K562 (cell line): ENCODE measurements around the gene GLB1L. TPM values are rescaled to one million over a fixed set of nuclear protein-coding genes. Genes with fewer than 3 reads are reported as not detected.

Experiments
- ATAC-seq: fragments of 200-7000 bp; cut with Tn5 transposase; 3 replicates; pipeline ENCODE4 v1.9.1; 2020; ENCODE audit warnings: moderate library complexity
- BruUV-seq: library from RNA; stranded (reverse); fragments of 400-500 nt; replicated peaks from 2 replicates; lab custom pipeline; 2021; lab: Mats Ljungman, UMichigan
- CTCF ChIA-PET: fragments of 300-600 bp; formaldehyde crosslinking; extraction: SDS; loops from one replicate; lab custom pipeline; 2021; ENCODE audit warnings: low intra/inter-chr PET ratio; lab: Yijun Ruan, JAX
- POLR2A ChIA-PET: fragments of 300-600, 350-650 bp; sonication (Branson Sonifier 250); formaldehyde crosslinking; extraction: SDS; loops from one replicate; lab custom pipeline; 2021; ENCODE audit warnings: antibody characterized with exemption, inconsistent platforms; lab: Yijun Ruan, JAX
- DNase-seq, 4 experiments: peaks; one replicate each; pipeline versions ENCODE4 v3.0.0 to v3.0.0-alpha.2; 2011 to 2018; ENCODE audit warnings: low spot score in 3 of 4, mixed read lengths in 3 of 4; ENCODE audit errors: extremely low read depth in 1 of 4
- FAIRE-seq: peaks from 2 replicates; lab custom pipeline; 2011; peaks lifted over from hg19 to GRCh38; lab: Jason Lieb, UNC
- H2AFZ ChIP-seq: 2 replicates; pipeline ENCODE4 v1.6.0; 2011; ENCODE audit warnings: low read depth, low read length, control low read depth, inconsistent platforms
- H3K27ac ChIP-seq: fragments of 200-600 bp; 3 replicates; pipeline ENCODE4 v1.8.0; 2011; ENCODE audit warnings: low read depth, mild to moderate bottlenecking, control low read depth, inconsistent platforms, low read length, moderate library complexity, mixed read lengths; ENCODE audit errors: extremely low read depth
- H3K27me3 ChIP-seq, 2 experiments: fragments of 300-600 bp in 1 of 2; 2 replicates in 1 of 2; 3 replicates in 1 of 2; pipeline versions ENCODE4 v1.6.0 to v1.8.0; 2011; ENCODE audit warnings: inconsistent platforms in 2 of 2, low read length in 2 of 2, mild to moderate bottlenecking in 1 of 2, mixed read lengths in 1 of 2, moderate library complexity in 1 of 2; ENCODE audit not compliant: control insufficient read depth in 2 of 2, insufficient read depth in 2 of 2
- H3K36me3 ChIP-seq: fragments of 300-600 bp; 3 replicates; pipeline ENCODE4 v1.8.0; 2011; ENCODE audit warnings: mild to moderate bottlenecking, low read length, inconsistent platforms; ENCODE audit not compliant: control insufficient read depth, insufficient read depth
- H3K4me1 ChIP-seq, 2 experiments: fragments of 200-600 bp in 1 of 2; replicated peaks in 1 of 2; 2 replicates in 1 of 2; 3 replicates in 1 of 2; pipeline versions ENCODE4 v1.5.1 to v1.8.0; 2011; ENCODE audit warnings: inconsistent platforms in 2 of 2, low read length in 2 of 2, mild to moderate bottlenecking in 1 of 2, mixed read lengths in 1 of 2, moderate library complexity in 1 of 2; ENCODE audit not compliant: control insufficient read depth in 2 of 2, insufficient read depth in 2 of 2
- H3K4me2 ChIP-seq: 2 replicates; pipeline ENCODE4 v1.6.1; 2011; ENCODE audit warnings: low read length, control low read depth, inconsistent platforms, mixed read lengths; ENCODE audit not compliant: insufficient read depth
- H3K4me3 ChIP-seq: fragments of 200-600 bp; sonication (generic), shearing (Covaris generic); 2 replicates; pipeline ENCODE4 v1.5.1; 2016; ENCODE audit warnings: control low read depth, inconsistent platforms
- H3K79me2 ChIP-seq: fragments of 200-600 bp; 3 replicates; pipeline ENCODE4 v1.8.0; 2011; ENCODE audit warnings: low read length, inconsistent platforms; ENCODE audit not compliant: control insufficient read depth, insufficient read depth
- H3K9ac ChIP-seq, 2 experiments: 2 replicates each; pipeline versions ENCODE4 v1.6.0 to v1.6.1; 2011; ENCODE audit warnings: low read depth in 2 of 2, low read length in 2 of 2, control low read depth in 1 of 2, inconsistent platforms in 1 of 2, mild to moderate bottlenecking in 1 of 2, mixed read lengths in 1 of 2; ENCODE audit not compliant: insufficient read depth in 1 of 2
- H3K9me1 ChIP-seq: one replicate; pipeline ENCODE4 v1.6.0; 2011; ENCODE audit warnings: inconsistent platforms, mild to moderate bottlenecking, low read length, moderate library complexity; ENCODE audit not compliant: control insufficient read depth, insufficient read depth
- H3K9me3 ChIP-seq: replicated peaks from 2 replicates; pipeline ENCODE4 v1.5.1; 2011; ENCODE audit warnings: low read depth, low read length, inconsistent platforms; ENCODE audit not compliant: control insufficient read depth, insufficient read depth
- H4K20me1 ChIP-seq: replicated peaks from 2 replicates; pipeline ENCODE4 v1.6.1; 2011; ENCODE audit warnings: low read length, inconsistent platforms, mixed read lengths; ENCODE audit not compliant: control insufficient read depth, insufficient read depth
- ARHGAP35 ChIP-seq: fragments of 450-650 bp; IDR thresholded peaks from 2 replicates; pipeline ENCODE4 v1.6.1; 2018; ENCODE audit not compliant: partially characterized antibody
- BRCA1 ChIP-seq, 2 experiments: fragments of 450-650 bp in 1 of 2; sonication (generic) in 1 of 2; formaldehyde crosslinking in 1 of 2; IDR thresholded peaks; 2 replicates each; pipeline versions ENCODE4 v1.5.0 to v1.6.1; 2017 to 2020; ENCODE audit warnings: mild to moderate bottlenecking in 1 of 2, missing genetic modification reagents in 1 of 2
- CBFA2T2 ChIP-seq: fragments of 450-650 bp; conservative IDR thresholded peaks from 2 replicates; pipeline ENCODE4 v1.6.1; 2017; ENCODE audit warnings: mild to moderate bottlenecking
- DACH1 ChIP-seq: fragments of 450-650 bp; IDR thresholded peaks from 2 replicates; pipeline ENCODE4 v1.6.1; 2018; ENCODE audit not compliant: partially characterized antibody
- ESRRA ChIP-seq: fragments of 450-650 bp; IDR thresholded peaks from 2 replicates; pipeline ENCODE4 v1.6.1; 2014; ENCODE audit warnings: low read depth, mild to moderate bottlenecking, moderate library complexity, borderline replicate concordance
- HES1 ChIP-seq: fragments of 450-650 bp; IDR thresholded peaks from 2 replicates; pipeline ENCODE4 v1.6.1; 2016; ENCODE audit warnings: low read depth, mild to moderate bottlenecking, moderate library complexity
- MBD2 ChIP-seq: sonication (generic); IDR thresholded peaks from 2 replicates; pipeline ENCODE4 v1.6.1; 2016; ENCODE audit warnings: low read depth, borderline replicate concordance
- NELFE ChIP-seq: IDR thresholded peaks from 2 replicates; pipeline ENCODE4 v1.6.1; 2011; ENCODE audit warnings: mild to moderate bottlenecking; ENCODE audit not compliant: insufficient read depth, insufficient read length
- NR2F6 ChIP-seq: fragments of 450-650 bp; formaldehyde crosslinking; IDR thresholded peaks from 2 replicates; pipeline ENCODE4 v1.4.0; 2020; ENCODE audit warnings: mild to moderate bottlenecking
- PRPF4 ChIP-seq: fragments of 200-400 bp; formaldehyde crosslinking; IDR thresholded peaks from one replicate; pipeline ENCODE4 v1.6.1; 2017; ENCODE audit warnings: low read length, low read depth, mild to moderate bottlenecking; ENCODE audit not compliant: insufficient read depth, poor library complexity, severe bottlenecking
- RBFOX2 ChIP-seq: fragments of 200-400 bp; formaldehyde crosslinking; IDR thresholded peaks from 2 replicates; pipeline ENCODE4 v1.6.1; 2017; ENCODE audit warnings: low read depth, mild to moderate bottlenecking, low read length, moderate library complexity
- RFX1 ChIP-seq: fragments of 450-650 bp; IDR thresholded peaks from 2 replicates; pipeline ENCODE4 v1.6.1; 2016; ENCODE audit warnings: mild to moderate bottlenecking, moderate library complexity
- SP1 ChIP-seq: sonication (generic); formaldehyde crosslinking; IDR thresholded peaks from 2 replicates; pipeline ENCODE4 v1.8.1; 2022; ENCODE audit warnings: mild to moderate bottlenecking, missing genetic modification reagents
- TAF9B ChIP-seq: fragments of 450-650 bp; IDR thresholded peaks from 2 replicates; pipeline ENCODE4 v1.6.1; 2018; ENCODE audit warnings: mild to moderate bottlenecking; ENCODE audit not compliant: partially characterized antibody
- TCFL5 ChIP-seq: fragments of 250-450 bp; sonication (Bioruptor Pico); conservative IDR thresholded peaks from 2 replicates; pipeline ENCODE4 v1.6.1; 2021; ENCODE audit warnings: mild to moderate bottlenecking, moderate library complexity, matching md5 sums
- ZNF140 ChIP-seq: fragments of 250-450 bp; sonication (Bioruptor Pico); IDR thresholded peaks from 2 replicates; pipeline ENCODE4 v1.8.0; 2021; ENCODE audit warnings: moderate library complexity, mild to moderate bottlenecking, inconsistent platforms
- WGBS: fragments of 100-300 bp; shearing (Covaris generic); methylation state at CpG from one replicate; pipeline ENCODE4 v1.1.6; 2016; ENCODE audit warnings: low coverage, mixed read lengths; ENCODE audit not compliant: insufficient coverage; ENCODE audit errors: missing lambda C conversion rate; 5-methylcytosine and 5-hydroxymethylcytosine counted together
- in situ Hi-C: fragments of 300-500 bp; cut with MboI; formaldehyde crosslinking; loops from 4 replicates; pipeline ENCODE4 v1.15.0; 2018; ENCODE audit warnings: inconsistent platforms, mixed read lengths
- intact Hi-C: fragments of 100-400 bp; cut with micrococcal nuclease; formaldehyde crosslinking; loops from 2 replicates; pipeline ENCODE4 v1.14.2; 2022
- polyA plus RNA-seq, 8 experiments: library from polyadenylated mRNA; depleted of rRNA in 4 of 8; stranded (reverse) in 5 of 8; unstranded in 3 of 8; fragments of >200 nt; fragmentation: Nextera tagmentation in 2 of 8; fragmentation: Illumina TruSeq in 1 of 8; extraction: Ambion mirVana in 2 of 8; extraction: Trizol in 1 of 8; gene quantifications; 2 replicates each; pipeline versions ENCODE4 v1.2.1 to v1.2.3, GENCODE V29; 2011 to 2014; ENCODE audit warnings: inconsistent platforms in 1 of 8, missing spikeins in 1 of 8
- total RNA-seq, 7 experiments: library from RNA; depleted of rRNA in 6 of 7; stranded (reverse); fragments of >200 nt in 6 of 7; fragmentation: Illumina TruSeq in 2 of 7; extraction: Trizol in 2 of 7; gene quantifications; 2 replicates each; pipeline versions ENCODE4 v1.2.1 to v1.2.3, GENCODE V29; 2011 to 2021; ENCODE audit warnings: low replicate concordance in 1 of 7
- TF ChIP-seq, protein P1 (sequence below): sonication (generic); formaldehyde crosslinking; IDR thresholded peaks from 2 replicates; pipeline ENCODE4 v1.8.0; 2022; ENCODE audit warnings: mild to moderate bottlenecking, low read depth, missing genetic modification reagents
- TF ChIP-seq, protein P2 (sequence below): fragments of 450-650 bp; formaldehyde crosslinking; IDR thresholded peaks from 2 replicates; pipeline ENCODE4 v1.4.0; 2022; ENCODE audit warnings: mild to moderate bottlenecking, moderate library complexity
- TF ChIP-seq, protein P3 (sequence below): fragments of 200-400 bp; formaldehyde crosslinking; IDR thresholded peaks from 2 replicates; pipeline ENCODE4 v1.6.1; 2017; ENCODE audit warnings: mild to moderate bottlenecking, low read depth, low read length, moderate library complexity

Gene GLB1L
- total and polyA plus RNA-seq, 9 of the 15 experiments (the other 6 are each of a cell fraction or from before 2014, with no cell fraction given) = 0.42 to 2.9 (median 2.5) TPM

DNA sequence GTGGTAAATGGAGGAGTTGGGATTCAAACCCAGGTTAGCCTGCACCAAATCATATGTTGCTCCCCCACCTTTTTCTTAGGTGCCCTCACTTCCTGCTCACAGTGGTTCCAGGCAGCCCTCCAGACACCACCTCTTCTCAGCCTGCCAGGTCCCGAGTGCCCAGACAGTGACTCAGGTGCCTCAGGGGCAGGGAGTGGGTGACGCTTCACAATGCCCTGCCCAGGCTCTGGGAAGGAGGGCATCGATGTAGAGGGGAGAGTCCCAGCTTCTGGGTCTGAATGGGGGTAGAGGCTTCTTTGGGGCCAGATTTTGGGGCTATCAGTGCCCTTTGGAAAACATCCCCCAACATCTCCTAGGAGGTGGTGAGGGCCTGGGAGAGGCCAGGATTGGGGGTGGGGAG is 28.7 kb upstream of the GLB1L start:
- no peak for DNase-seq
- BruUV-seq = no TSS peak
- Histone ChIP-seq H2AFZ (no peak overlapping the region), H3K4me1 (peaks cover 17 to 20% of the 10 kb centered on the region in 2 experiments), H3K9me3 (no peaks in the 10 kb centered on the region), H3K27me3 (no peaks in the 10 kb centered on the region), H3K27ac (no peak overlapping the region), H4K20me1 (no peaks in the 10 kb centered on the region), H3K79me2 (no peaks in the 10 kb centered on the region), H3K4me2 (no peak overlapping the region), H3K9ac (peak overlapping the region in 1 of 2 experiments; percentile 68; a peak in 1 of 4 replicates), H3K36me3 (no peaks in the 10 kb centered on the region), H3K9me1 (no peaks in the 10 kb centered on the region), H3K4me3 (no peak overlapping the region)
- intact Hi-C loops = no loop called here
- TF ChIP-seq, protein P1, sequence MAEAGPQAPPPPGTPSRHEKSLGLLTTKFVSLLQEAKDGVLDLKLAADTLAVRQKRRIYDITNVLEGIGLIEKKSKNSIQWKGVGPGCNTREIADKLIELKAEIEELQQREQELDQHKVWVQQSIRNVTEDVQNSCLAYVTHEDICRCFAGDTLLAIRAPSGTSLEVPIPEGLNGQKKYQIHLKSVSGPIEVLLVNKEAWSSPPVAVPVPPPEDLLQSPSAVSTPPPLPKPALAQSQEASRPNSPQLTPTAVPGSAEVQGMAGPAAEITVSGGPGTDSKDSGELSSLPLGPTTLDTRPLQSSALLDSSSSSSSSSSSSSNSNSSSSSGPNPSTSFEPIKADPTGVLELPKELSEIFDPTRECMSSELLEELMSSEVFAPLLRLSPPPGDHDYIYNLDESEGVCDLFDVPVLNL (CRISPR knock-in tag) = no peak
- TF ChIP-seq, protein P2, sequence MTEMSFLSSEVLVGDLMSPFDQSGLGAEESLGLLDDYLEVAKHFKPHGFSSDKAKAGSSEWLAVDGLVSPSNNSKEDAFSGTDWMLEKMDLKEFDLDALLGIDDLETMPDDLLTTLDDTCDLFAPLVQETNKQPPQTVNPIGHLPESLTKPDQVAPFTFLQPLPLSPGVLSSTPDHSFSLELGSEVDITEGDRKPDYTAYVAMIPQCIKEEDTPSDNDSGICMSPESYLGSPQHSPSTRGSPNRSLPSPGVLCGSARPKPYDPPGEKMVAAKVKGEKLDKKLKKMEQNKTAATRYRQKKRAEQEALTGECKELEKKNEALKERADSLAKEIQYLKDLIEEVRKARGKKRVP (CRISPR knock-in tag) = no peak
- TF ChIP-seq PRPF4 (no peak), ZNF140 (CRISPR knock-in tag) (no peak), TAF9B (no peak), TCFL5 (CRISPR knock-in tag) (no peak), CBFA2T2 (no peak), MBD2 (no peak), ESRRA (no peak), HES1 (no peak), SP1 (CRISPR knock-in tag) (no peak), NR2F6 (CRISPR knock-in tag) (no peak), RBFOX2 (no peak), RFX1 (no peak), NELFE (no peak), ARHGAP35 (no peak), BRCA1 (IDR thresholded peaks at IDR 0.05) (no peak), BRCA1 (CRISPR knock-in tag; IDR thresholded peaks at IDR 0.05) (no peak), DACH1 (no peak)
- TF ChIP-seq, protein P3, sequence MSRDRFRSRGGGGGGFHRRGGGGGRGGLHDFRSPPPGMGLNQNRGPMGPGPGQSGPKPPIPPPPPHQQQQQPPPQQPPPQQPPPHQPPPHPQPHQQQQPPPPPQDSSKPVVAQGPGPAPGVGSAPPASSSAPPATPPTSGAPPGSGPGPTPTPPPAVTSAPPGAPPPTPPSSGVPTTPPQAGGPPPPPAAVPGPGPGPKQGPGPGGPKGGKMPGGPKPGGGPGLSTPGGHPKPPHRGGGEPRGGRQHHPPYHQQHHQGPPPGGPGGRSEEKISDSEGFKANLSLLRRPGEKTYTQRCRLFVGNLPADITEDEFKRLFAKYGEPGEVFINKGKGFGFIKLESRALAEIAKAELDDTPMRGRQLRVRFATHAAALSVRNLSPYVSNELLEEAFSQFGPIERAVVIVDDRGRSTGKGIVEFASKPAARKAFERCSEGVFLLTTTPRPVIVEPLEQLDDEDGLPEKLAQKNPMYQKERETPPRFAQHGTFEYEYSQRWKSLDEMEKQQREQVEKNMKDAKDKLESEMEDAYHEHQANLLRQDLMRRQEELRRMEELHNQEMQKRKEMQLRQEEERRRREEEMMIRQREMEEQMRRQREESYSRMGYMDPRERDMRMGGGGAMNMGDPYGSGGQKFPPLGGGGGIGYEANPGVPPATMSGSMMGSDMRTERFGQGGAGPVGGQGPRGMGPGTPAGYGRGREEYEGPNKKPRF = no peak
- no peak for ATAC-seq
- POLR2A ChIA-PET = interaction anchor here (0.7 to 1.1 kb wide), 5 partner anchors 13 to 26 kb away, joined by 3 to 7 read pairs (median 4); partner anchors contain the start of genes TUBA4A and TUBA4B
- in situ Hi-C loops = no loop called here
- FAIRE-seq = no peak
- 58% methylated on average over 3 of the region's 3 CpGs for WGBS
- CTCF ChIA-PET = no interaction called here
